AG04449 (cell line): Measurements from ENCODE around the gene DIS3L2.

Source experiments
- CTCF ChIA-PET: fragments of 350-600 bp; formaldehyde crosslinking; extraction: SDS; loops from one replicate; lab custom pipeline; 2021; ENCODE audit warnings: antibody characterized with exemption; lab: Yijun Ruan, JAX
- POLR2A ChIA-PET: fragments of 400-600, 350-600 bp; formaldehyde crosslinking; extraction: SDS; loops from one replicate; lab custom pipeline; 2020; ENCODE audit warnings: antibody characterized with exemption, inconsistent platforms; lab: Yijun Ruan, JAX
- DNase-seq: peaks from one replicate; pipeline ENCODE4 v3.0.0-alpha.2; 2010; ENCODE audit warnings: low read depth, low spot score
- H3K4me3 ChIP-seq: 2 replicates; pipeline ENCODE4 v1.5.1; 2011; ENCODE audit warnings: low read depth, mild to moderate bottlenecking, control low read depth, low read length
- TF ChIP-seq, protein P1 (sequence below): IDR thresholded peaks from one replicate; pipeline ENCODE4 v1.5.1; 2011; ENCODE audit warnings: mild to moderate bottlenecking, moderate library complexity, low read length, control low read depth, inconsistent platforms; ENCODE audit not compliant: insufficient read depth; ENCODE audit errors: missing control alignments

The DIS3L2 gene

GRCh38 chr2:232385660-232386489 is 424.4 kb downstream of the DIS3L2 start:
- DNase-seq: peak; percentile 93
- POLR2A ChIA-PET: no interaction called here
- CTCF ChIA-PET: no interaction called here
- H3K4me3 ChIP-seq: no peak overlapping the region
- TF ChIP-seq, protein P1, sequence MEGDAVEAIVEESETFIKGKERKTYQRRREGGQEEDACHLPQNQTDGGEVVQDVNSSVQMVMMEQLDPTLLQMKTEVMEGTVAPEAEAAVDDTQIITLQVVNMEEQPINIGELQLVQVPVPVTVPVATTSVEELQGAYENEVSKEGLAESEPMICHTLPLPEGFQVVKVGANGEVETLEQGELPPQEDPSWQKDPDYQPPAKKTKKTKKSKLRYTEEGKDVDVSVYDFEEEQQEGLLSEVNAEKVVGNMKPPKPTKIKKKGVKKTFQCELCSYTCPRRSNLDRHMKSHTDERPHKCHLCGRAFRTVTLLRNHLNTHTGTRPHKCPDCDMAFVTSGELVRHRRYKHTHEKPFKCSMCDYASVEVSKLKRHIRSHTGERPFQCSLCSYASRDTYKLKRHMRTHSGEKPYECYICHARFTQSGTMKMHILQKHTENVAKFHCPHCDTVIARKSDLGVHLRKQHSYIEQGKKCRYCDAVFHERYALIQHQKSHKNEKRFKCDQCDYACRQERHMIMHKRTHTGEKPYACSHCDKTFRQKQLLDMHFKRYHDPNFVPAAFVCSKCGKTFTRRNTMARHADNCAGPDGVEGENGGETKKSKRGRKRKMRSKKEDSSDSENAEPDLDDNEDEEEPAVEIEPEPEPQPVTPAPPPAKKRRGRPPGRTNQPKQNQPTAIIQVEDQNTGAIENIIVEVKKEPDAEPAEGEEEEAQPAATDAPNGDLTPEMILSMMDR: no peak

DNA sequence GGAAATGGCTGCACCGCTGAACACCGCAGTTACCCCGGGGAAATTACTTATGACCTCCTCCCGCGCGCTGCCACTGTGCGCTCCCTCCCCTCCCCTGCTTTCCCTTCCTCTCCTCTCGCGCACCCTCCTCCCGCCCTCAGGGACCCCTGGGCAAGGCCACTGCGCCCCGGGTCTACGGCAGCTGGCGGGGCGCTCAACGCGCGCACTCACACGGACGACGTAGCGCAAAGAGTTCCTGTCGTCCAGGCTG is 424.9 kb downstream of the DIS3L2 start:
- H3K4me3 ChIP-seq: no peak overlapping the region
- TF ChIP-seq, protein P1: no peak
- POLR2A ChIA-PET: no interaction called here
- DNase-seq: no peak
- CTCF ChIA-PET: no interaction called here
